IPS-NIHi7 (cell line): Measurements from ENCODE around the gene OMG.
"Not testable (repeated sequence)": the region's sequence is repeated elsewhere in the genome, so short reads cannot be mapped to it uniquely, and the experiment has no call there.

ENCODE experiments used
- DNase-seq: peaks from one replicate; pipeline ENCODE4 v3.0.0; 2012; ENCODE audit warnings: mixed read lengths; ENCODE audit errors: extremely low spot score

The OMG gene, protein sequence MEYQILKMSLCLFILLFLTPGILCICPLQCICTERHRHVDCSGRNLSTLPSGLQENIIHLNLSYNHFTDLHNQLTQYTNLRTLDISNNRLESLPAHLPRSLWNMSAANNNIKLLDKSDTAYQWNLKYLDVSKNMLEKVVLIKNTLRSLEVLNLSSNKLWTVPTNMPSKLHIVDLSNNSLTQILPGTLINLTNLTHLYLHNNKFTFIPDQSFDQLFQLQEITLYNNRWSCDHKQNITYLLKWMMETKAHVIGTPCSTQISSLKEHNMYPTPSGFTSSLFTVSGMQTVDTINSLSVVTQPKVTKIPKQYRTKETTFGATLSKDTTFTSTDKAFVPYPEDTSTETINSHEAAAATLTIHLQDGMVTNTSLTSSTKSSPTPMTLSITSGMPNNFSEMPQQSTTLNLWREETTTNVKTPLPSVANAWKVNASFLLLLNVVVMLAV

DNA sequence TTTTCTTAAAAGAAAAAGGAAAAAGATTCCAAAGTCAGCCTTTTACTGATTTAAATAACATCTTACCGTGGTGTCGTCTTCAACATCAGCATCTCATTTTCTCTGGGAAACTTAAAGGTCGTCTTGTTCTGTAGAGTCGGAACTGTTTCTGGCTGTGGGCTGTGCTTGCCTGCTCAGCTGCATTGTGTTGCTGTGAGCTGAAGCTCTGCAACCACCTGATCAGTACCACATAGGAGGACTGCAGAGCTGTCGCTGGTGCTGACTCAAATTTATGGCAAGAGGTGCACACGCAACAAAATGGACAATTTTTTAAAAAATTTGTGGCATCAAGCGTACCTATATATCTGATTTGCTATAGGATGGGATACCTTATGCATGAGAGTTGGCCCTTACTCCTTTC is at the start of gene OMG:
TSS of gene OMG (minus strand) at position 150 of the 400 bp plus-strand sequence. CDS start 908 bp downstream, outside the sequence.
- no peak for DNase-seq

DNA sequence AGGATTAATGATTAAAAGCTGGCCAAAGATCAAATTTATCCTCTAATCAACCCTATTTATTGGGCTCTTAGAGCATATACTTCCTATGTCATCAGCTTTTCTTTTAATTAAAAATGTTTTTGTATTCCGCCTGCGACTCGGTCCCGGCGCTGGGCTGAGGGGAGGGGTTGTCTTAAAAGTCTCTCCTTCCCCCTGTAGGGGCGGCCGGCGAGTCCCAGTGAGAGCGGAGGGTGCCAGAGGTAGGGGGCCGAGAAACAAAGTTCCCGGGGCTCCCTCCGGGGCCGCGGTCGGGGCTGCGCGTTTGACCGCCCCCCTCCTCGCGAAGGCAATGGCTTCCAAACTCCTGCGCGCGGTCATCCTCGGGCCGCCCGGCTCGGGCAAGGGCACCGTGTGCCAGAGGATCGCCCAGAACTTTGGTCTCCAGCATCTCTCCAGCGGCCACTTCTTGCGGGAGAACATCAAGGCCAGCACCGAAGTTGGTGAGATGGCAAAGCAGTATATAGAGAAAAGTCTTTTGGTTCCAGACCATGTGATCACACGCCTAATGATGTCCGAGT is 48.2 kb upstream of the OMG start:
- not testable (repeated sequence) for DNase-seq

DNA sequence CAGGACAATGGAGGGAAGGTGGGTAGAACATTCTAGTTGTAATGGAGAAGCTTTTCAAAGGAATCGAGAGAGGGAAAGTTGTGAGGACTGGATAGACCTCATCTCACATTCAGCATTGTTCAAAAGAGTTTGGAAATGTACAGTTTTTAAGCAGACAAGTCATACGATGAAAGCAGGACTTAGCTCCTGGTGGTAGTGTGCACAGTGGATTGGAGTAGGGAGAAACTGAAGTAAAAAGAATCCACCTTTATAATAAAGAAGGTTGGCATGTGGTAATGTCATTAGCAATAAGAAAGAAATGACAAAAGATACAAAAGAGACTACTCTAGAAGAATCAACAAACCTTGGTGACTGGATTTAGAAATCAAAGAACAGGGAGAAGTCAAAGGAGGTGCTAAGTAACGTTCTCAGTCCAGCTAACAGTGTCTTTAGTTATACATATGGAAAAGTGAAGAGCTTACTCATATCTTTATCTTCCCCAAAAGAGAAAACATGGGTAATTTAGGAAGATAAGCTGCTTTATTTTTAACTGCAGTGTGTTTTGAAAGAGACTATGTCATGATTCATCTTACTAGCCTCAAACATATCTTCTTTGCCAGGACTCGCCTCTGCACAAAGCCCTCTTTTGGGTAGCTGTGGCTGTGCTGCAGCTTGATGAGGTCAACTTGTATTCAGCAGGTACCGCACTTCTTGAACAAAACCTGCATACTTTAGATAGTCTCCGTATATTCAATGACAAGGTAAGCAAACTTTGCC is 43.0 kb upstream of the OMG start:
- DNase-seq = no peak

DNA sequence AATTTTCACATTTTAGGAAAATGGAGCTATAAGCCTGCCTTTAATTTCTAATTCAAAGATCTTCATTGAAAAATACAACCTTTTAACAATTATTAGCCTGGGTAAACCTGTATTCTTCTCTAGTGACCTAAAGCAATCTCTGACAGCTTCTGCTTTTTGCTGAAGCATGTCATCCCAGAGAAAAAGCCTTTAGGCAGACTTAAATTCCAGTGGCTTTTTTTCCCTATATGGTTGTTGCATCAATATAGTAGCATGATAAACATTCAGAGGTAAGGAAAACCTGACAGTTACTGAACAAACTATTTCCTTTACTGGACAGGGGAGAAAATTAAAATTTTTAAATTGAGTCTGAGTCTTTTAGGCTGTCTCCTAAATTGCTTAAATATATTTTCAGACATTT is 32.2 kb upstream of the OMG start:
- no peak for DNase-seq

DNA sequence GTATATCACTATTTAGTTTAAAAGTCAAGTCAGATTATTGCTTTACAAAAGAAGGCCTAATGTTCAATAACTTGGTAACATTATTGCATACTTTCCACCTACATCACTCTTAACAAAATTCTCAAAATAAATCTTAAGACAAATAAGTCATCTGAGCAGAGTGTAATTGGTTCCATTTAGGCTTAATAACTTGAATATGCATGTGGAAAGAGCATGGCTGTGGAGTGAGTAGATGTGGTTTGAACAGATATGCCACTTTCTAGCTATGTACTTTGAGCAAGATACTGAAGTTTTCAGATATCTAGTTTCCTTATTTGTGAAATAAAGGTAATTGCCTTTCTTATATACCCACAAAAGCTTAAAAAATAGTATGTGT is 31.1 kb upstream of the OMG start:
- no peak for DNase-seq

DNA sequence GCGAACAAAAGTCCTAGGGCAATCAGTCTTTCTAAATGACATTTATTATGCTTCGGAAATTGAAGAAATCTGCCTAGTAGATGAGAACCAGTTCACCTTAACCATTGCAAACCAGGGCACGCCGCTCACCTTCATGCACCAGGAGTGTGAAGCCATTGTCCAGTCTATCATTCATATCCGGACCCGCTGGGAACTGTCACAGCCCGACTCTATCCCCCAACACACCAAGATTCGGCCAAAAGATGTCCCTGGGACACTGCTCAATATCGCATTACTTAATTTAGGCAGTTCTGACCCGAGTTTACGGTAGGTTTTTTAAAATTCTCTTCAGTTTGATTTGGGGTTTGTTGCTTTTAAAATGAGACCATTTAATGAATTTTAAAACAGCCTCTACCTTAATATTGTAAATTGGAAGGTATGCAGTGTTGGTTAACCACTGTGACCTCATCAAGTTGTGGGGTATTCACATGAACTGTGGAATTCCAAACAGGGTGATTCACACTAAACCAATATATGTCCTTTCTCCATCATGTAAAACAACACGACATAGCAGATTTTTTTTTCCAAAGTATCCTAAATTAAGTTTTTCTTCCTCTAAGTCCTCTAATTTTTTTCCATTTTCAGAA is 30.6 kb upstream of the OMG start:
- no peak for DNase-seq

DNA sequence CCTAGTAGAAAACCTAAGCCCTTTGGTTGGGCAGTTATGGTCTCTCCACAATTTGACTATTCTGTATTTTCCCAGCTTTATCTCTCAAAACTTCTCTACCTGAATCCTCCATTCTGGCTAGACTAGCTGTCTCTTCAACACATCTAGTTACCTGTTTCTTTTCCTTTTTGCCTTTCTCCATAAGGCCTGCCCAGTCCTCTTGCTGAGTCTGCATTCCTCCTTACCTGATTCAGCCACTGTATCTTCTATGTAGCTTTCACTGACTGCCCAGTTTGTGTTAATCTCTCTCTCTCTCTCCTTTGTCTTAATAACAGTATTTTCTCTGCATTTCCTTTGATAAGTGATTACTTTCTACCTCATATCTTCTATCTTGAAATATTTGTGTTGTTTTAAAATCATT is 26.5 kb upstream of the OMG start:
- DNase-seq = no peak

DNA sequence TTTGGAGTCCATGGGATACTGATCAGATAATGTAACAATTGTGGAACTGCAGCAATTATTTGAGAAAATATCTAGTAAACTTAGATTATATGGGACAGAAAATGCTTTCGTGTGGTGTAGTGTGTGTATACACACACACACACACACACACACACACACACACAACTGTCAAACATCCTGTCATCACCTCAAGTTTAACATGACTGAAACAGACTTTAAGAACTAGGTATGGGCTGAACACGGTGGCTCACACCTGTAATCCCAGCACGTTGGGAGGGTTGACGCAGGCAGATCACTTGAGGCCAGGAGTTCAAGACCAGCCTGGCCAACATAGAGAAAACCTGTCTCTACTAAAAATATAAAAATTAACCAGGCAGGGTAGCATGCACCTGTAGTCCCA is 24.9 kb upstream of the OMG start:
- DNase-seq = no peak

DNA sequence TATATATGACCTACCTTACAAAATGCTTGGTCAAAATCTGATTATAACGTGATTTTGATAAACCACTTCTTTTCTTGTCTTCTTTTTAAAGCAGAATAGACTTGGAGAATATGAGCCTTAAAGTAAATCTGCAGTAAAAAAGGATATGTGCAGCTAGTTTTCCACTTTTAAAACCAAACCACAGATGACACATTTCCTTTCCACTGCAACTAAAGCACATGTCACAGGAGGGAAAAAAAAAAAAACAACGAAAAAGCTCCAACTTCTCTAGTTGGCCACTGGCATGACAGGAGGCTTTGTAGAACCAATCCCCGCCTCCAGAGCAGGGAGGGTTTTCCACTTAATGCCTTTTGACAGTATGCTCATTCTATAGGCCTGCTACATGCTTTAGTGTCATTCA is 24.4 kb upstream of the OMG start, which contains the start of gene EVI2A:
TSS of gene EVI2A (minus strand) at position 142 of the 400 bp plus-strand sequence. CDS start 2,609 bp downstream, outside the sequence.
- DNase-seq = no peak

DNA sequence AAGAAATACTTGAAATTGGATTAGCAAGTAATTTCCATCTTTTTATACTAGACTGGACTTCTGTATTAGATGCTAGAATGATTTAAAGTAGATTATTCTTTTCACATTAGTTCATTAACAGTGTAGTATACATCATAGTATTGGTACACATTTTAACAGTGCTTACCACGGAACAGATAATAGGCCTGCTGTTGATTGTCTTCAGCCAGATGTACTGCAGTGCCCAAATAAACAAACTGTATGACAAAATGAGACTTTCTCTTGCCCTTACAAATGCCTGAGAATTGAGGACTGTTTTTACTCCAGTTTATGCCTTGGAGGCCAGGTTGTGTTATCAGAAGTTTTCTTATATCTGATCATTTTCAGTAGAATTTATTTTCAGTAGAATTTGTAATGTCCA is 23.8 kb upstream of the OMG start:
- DNase-seq = no peak

DNA sequence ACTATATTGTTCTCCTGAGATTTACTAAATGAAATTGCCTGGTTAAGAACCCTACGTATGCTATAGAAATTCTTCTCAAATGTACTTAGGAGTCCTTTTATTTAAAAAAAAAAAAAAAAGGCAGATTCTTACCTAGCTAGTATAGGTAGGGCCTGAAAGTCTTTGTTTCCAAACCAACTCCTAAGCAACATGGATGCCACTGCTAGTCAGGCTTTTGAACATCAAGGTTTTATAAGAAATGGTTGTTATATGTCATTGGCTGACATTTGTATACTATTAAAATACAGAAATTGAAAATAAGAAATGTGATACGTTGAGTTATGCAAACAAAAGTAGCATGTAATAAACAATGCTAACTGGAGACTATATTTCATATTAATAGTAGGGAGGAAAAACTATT is 23.2 kb upstream of the OMG start:
- no peak for DNase-seq

DNA sequence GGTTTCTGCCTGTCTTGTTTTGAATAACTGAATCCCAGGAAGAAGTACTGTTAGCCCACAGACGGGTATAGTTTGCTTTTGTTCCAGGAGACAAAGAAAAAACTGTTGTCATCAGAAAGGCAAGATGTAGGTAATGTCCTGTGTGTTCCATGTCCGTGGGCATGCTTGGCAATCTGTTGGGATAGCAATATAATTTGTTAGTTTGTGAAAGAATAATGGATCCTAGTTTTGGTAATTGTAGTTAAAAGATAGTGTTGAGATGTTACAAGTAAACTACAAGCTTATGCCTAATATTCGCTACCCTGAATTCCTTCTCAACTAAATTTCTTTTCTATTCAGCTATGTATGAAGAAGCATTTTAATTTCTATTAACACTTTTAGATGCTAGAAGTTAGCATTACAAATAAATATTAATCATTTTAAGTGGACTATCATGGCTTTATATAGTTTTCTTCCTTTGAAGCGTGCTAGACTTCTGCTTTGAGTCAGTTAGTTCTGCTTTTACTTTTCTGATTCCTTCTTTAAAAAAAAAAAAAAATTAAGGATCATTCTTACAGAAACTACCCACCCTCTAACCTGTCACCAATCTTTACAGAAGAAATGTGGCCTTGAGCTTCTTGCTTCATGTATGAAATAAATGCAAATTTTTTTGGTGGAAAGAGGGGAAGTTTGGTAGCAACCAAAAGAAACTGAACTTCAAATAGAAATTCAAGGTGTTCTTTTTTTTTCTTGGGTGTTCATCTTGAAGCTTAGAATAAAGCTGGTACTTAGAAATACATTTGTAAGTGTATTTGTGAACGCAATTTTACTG is 22.0 kb upstream of the OMG start:
- DNase-seq = no peak

DNA sequence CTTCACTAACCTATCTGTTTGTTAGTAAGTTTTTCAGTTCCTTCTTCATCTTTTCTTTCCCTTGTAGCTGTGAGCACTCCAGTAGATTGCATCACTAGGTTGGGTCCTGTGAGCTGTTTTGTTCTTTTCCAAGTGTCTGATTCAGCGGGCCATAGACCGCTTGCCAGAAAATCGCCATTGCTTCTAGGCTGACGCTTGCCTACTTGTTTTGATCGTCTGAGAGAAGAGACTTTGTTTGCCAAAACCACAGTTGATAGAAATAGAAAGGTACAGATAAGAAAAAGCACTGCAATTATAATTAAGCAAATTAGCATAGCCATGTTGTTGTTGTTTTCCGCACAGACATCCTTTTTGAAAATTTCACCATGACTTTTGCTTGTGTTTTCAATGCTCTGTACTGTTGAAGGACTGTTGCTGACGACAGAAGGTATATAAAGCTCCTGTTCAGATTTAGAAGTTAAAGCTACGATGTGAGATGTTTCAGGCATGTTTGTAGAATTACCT is 21.3 kb upstream of the OMG start:
- no peak for DNase-seq

DNA sequence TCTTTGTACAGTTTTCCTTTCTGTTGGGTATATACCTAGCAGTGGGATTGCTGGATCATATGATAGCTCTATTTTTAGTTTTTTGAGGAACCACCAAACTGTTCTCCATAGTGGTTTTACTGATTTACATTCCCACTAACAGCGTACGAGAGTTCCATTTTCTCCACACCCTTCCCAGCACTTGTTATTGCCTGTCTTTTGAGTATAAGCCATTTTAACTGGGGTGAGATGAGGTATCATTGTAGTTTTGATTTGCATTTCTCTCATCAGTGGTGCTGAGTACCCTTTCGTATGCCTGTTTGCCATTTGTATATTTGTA is 17.7 kb upstream of the OMG start:
- DNase-seq = no peak

DNA sequence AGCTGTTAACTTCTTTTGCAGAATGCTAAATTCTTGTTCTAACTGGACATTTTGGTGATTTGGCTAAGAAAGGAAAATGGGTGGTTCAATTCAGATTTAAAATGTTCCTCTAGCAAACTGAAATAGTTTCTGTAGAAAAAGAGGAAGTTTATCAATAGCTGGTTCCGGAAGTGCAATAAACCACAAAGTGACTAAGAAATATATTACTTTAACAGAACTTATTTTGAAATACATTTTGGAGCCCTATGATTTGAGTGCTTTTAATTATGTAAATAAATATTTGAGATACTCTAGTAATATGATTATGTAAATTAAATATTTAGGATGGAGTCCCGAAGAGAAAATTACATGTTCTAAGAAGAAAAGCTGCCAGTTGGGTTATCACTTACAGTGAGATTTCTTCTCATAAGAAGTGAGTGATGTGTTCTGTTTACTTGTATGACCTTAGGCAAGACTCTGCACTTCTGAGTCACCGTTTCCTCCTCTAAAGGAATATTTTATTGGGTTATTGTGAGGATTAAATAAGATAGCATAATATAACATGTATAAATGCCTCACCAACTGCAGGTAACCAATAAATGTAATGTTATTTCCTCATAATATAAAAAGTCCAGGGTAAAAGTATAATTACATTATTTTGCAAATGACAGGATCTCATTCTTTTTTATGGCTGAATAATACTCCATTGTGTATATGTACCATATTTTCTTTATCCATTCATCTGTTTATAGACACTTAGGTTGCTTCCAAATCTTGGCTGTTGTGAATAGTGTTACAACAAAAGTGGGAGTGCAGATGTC is 17.1 kb upstream of the OMG start, which contains the start of gene EVI2B:
TSS of gene EVI2B (minus strand) at position 73 of the 800 bp plus-strand sequence. CDS start 8,445 bp downstream, outside the sequence.
- DNase-seq = no peak

DNA sequence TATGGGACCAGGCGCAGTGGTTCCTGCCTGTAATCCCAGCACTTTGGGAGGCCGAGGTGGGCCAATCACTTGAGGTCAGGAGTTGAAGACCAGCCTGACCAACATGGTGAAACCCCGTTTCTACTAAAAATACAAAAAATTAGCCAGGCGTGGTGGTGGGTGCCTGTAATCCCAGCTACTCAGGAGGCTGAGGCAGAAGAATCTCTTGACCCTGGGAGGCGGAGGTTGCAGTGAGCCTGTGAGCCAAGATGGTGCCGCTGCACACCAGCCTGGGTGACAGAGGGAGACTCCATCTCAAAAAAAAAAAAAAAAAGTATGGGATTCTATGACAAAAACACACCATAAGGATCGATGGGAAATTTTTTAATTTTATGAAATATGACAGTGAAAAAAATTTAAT is 15.2 kb upstream of the OMG start:
- not testable (repeated sequence) for DNase-seq

DNA sequence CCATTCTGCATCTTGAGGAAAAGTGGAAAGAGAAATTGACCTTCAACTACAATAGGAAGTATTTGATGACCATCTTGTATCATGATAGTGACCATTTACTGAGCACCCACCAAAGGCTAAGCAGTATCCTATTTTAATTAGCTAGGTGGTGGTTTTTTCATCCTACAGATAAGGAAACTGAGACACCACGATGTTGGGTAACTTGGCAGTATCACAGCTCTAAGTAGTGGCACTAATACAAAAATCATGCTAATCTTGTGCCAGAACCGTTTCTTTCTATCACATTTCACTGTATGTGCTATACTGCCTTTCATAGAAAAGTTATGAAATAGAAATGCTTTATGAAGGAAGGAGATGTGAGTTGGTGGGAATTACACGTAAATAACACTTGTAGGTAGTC is 14.5 kb upstream of the OMG start:
- no peak for DNase-seq

DNA sequence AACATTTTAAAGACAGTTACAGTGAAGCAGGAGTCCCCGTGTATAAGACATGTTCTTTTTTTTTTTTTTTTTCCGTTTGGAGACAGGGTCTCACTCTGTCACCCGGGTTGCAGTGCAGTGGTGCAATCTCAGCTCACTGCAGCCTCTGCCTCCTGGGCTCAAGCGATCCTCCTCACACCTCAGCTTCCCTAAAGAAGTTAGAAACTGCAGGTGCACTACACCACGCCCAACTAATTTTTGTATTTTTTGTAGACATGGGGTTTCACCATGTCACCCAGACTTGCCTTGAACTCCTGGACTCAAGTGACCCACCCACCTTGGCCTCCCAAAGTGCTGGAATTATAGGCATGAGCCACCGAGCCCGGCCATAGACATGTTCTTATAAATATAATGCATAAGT is 13.8 kb upstream of the OMG start:
- no peak for DNase-seq

DNA sequence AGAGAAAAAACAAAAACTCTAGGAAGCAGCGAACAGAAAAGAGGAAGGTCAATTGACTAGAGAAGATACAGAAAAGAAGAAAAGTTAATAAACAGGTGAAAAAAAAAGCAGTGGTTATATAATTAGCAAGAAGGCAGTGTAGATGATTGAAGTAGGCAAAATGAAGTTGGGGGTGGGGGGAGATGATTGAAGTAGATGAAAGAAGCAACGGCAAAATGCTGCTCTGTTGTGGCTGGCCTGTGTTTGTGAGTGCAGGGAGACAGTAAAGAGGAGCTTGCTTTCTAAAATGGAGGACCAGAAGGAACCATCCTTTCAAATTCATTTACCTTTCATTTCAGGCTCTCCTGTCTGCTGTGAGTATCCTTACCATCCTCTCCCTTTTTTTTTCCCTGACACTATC is 13.2 kb upstream of the OMG start:
- no peak for DNase-seq

DNA sequence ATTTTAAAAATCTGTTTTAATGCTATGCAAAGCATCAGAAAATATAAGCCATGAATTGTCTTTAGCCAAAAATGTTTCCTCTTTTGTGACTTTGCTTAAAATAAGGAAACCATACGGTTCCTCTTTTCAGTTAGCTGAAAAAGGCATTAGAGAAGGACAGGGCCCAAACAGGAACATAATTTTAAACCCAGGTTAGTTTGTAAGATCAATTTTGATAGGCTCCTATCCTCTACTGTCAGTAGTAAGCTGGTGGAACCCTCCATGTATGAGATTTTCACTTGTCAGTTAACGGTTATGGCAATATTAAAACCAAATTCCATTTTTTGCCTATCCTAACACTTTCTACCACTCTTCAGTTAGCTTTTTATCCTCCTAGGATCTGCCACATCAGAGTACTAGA is 12.5 kb upstream of the OMG start:
- no peak for DNase-seq
